ENCODE data around the gene ZNF79.

The ZNF79 gene

DNA sequence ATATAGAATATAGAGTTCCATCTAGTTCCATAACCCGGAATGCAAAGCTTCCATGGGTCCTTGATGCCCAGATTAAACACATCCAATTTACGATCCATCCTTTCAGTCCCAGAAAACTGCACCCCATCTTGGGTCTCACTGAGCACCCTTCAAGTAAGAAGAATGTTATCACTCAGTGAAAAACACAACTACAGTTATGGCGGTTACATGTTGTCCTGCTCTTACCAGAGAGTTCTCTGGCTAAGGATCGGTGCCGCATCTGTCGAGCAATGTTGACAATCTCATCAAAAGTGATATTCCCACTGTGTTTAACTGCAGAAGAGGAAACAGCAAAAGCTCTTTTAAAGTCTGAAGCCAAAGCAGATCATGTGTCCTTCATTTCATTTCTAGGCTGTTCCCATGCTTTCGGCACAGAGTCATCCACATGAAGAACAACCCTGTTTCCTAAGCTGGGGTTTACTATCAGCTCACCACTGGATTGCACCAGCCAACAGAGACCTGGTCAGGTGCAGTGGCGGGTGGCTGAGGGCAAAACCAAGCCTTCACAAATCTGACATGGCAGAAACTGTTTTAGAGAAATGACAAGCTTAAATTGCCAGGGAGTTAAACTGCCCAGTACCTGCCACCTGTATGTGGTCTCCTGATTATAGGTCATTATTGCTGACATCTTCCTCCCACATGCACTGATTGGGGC, 24.1 kb downstream of the ZNF79 start:
- TF ChIP-seq, protein P1, sequence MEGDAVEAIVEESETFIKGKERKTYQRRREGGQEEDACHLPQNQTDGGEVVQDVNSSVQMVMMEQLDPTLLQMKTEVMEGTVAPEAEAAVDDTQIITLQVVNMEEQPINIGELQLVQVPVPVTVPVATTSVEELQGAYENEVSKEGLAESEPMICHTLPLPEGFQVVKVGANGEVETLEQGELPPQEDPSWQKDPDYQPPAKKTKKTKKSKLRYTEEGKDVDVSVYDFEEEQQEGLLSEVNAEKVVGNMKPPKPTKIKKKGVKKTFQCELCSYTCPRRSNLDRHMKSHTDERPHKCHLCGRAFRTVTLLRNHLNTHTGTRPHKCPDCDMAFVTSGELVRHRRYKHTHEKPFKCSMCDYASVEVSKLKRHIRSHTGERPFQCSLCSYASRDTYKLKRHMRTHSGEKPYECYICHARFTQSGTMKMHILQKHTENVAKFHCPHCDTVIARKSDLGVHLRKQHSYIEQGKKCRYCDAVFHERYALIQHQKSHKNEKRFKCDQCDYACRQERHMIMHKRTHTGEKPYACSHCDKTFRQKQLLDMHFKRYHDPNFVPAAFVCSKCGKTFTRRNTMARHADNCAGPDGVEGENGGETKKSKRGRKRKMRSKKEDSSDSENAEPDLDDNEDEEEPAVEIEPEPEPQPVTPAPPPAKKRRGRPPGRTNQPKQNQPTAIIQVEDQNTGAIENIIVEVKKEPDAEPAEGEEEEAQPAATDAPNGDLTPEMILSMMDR (IDR thresholded peaks at IDR 0.05; ENCODE audit: insufficient read depth, low read depth, low read length, missing control alignments), result no peak
- peak overlapping the region; percentile 82 for H3K4me3 ChIP-seq (ENCODE audit: low read length)

DNA sequence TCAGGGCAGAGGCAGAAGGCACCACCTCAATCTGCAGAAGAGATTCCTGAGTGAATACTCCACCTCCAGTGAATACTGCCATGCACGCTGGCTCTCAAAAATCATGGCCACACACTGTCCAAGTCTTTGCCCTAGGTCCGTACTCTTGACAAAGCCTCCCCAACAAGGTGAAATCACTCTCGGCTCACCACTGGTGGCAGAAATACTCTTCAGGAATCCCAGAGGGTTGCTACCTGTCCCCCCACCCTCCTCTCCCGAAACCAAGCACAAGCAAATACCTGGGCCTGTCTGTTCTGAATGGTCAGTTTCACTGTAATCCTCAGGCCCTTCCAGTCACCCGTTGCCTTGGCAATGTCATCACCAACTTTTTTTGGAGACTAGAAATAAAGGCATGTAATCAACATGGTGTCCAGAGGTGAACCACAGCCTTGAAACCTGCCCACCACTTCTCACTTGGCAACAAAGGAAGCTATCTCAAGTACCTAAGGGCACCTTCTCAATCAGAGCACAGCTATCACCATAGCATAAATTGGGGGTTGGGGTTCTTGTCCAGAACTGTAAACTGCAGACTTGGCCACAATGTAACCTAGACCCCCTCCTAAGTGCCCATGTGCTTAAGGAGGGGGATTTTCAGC, 25.3 kb downstream of the ZNF79 start:
- peak overlapping the region; percentile 82 for H3K4me3 ChIP-seq (ENCODE audit: low read length)
- TF ChIP-seq, protein P1 (IDR thresholded peaks at IDR 0.05; ENCODE audit: insufficient read depth, low read depth, low read length, missing control alignments), result no peak
- DNase-seq (ENCODE audit: low read depth), result no peak

More for the DNA sequence above, 24.1 kb downstream of the ZNF79 start:
- no peak for DNase-seq (ENCODE audit: low read depth)

DNA sequence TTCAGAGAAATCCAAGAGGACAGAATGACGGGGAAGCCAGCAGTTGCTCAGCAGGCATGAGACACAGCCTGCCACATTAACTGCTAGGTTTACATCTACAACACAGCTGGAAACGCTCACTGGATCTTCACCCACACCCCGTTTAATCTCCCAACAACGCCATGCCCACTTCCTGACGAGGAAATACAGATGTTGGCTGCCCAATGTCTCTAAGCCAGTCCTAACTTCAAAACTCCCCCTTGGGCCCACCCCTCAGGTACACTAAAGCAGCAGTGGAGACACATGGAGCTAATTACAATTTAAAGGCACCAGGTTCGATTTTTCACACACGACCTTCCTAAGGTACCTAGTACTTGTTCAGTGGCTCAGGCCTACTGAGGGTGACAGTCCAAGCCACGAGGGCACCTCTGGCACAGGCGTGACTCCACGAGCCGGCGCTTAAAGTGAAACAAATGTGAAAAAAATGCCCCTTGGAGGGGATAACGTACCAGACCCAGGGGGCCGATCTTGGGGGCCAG, 26.1 kb downstream of the ZNF79 start:
- TF ChIP-seq, protein P1 (IDR thresholded peaks at IDR 0.05; ENCODE audit: insufficient read depth, low read depth, low read length, missing control alignments), result no peak
- H3K4me3 ChIP-seq (ENCODE audit: low read length), result peak overlapping the region; percentile 82
- no peak for DNase-seq (ENCODE audit: low read depth)

DNA sequence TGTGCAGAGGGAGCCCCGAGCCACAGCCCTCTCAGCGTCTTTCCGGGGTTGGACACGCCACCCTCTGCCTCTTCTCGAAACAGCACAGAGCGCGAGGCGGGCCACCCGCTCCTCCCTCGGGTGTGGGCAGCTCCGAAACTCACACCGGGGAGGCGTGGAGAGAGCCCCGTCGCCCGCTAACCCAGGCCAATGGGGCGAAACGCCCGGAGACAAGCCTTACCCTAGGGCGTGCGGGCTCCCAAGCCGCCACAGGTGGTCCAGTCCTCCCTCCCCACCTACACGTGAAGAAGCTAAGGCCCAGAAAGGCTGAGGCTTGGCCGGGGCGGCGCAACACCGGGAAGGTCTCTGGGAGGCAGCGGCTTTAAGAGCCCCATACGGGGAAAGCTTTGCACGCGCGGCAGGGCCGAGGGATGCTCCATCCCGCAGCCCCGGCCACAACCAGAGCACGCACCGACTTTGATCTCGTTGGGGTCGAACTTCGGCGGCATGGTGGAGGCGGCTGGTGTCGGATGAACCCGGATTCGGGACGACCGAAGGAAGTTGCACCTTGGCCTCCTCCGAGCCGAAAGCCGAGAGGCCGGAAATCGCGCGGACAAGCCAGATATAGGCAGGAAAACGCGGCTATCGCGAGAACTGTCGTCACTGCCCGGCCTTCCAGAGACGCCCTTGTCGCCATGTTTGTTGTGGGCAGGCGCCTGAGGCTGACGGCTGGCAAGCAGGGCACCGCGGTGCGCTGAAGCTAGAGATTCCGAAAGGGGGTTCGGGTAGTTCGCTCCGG, 26.8 kb downstream of the ZNF79 start, which contains the start of the genes LRSAM1 and RPL12:
Gene LRSAM1, plus strand, starts transcription at position 681 of the 778 bp plus-strand sequence. CDS start 3,018 bp downstream, outside the sequence.
Gene RPL12, minus strand, starts transcription at position 577 of the 778 bp plus-strand sequence. Its CDS starts 89 bp downstream, at position 488.
- peak; percentile 92 for DNase-seq (ENCODE audit: low read depth)

DNA sequence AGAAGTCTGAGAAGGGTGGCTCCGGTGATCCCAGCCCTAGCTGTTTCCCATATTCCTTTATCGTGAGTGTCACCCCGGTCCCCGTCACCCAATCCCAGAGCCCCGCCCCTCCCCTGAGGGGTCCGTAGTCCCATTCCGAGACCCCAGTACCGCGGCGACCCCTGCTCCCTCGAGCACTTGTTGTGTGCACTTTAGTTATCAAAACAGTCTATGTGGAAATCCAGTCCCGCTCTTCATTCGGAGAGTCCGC, 27.4 kb downstream of the ZNF79 start:
- TF ChIP-seq, protein P1 (IDR thresholded peaks at IDR 0.05; ENCODE audit: insufficient read depth, low read depth, low read length, missing control alignments), result no peak
- peak overlapping the region; percentile 82 for H3K4me3 ChIP-seq (ENCODE audit: low read length)
- DNase-seq (ENCODE audit: low read depth), result no peak

More for the DNA sequence above, 26.8 kb downstream of the ZNF79 start, which contains the start of the genes LRSAM1 and RPL12:
- peak within 1 kb of the TSS; percentile 82 for H3K4me3 ChIP-seq (ENCODE audit: low read length)
- TF ChIP-seq, protein P1 (IDR thresholded peaks at IDR 0.05; ENCODE audit: insufficient read depth, low read depth, low read length, missing control alignments), result no peak

DNA sequence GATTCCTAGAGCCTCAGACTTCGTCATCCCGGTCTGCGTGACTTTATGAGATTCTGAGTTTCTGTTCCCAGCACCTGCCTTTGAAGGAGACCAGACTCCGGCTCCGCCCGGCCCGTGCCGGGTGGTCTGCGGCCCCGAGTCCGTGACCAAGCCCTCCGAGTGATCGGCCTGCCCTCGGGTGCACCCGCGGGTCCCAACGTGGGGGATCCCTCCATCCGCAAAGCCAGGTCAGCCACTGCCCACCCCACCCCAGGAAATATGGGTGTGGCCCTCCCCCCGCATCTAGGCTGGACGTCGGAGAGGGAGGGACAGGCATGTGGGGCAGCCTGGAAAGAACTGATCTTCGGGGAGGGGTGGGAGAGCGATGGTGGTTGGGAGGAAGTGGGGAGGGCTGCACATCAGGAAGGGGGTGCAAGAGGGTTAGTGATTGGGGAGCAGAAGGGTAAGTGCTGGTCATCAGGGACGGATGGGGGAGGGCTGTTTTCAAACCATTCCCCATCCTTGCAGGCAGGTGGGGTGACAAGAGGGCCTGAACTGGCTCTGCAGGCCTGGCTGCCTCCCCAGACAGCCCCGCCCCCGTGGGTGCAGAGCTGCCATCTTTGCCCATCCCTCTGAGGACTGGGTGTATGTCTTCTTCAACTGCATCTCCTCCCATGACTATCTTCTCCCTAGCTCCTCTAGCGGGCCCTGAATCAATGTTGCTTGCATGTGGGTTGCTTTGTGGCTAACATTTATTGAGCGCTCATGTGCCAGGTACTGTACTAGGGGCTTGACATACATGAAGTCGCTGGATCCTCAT, 27.9 kb downstream of the ZNF79 start:
- peak overlapping the region; percentile 82 for H3K4me3 ChIP-seq (ENCODE audit: low read length)
- TF ChIP-seq, protein P1 (IDR thresholded peaks at IDR 0.05; ENCODE audit: insufficient read depth, low read depth, low read length, missing control alignments), result no peak
- DNase-seq (ENCODE audit: low read depth), result peak; percentile 74
